ENCODE results near the gene FAM240B. TPM values are rescaled to one million over a fixed set of nuclear protein-coding genes. Genes with fewer than 3 reads are reported as not detected.

FAM240B gene
- total and polyA plus RNA-seq, 2 of the 4 experiments (the other 2 are of a cell fraction), result not detected

DNA sequence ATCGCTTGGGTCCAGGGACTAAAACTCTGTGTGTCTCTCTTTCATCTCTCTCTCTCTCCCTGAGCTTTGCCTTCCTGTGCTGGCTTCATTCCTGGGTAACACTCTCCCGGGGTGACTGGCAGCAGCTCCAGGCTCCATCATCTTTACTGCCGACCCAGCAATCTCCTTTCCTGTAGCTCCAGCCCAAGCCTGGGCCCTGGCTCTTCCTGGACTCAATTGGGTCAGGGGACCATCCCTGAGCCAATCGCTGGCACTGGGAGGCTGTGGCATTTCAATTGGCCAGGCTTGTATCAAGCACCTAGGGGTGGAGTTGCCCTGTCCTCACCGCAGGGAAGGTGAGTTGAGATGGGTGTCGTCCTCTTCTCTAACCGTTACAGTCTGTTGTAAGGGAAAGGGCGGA is 31.9 kb downstream of the FAM240B start:
- H3K79me1 ChIP-seq (ENCODE audit: low read depth in 1 of 2, low read length in 2 of 2), result no peaks in the 10 kb centered on the region
- H4K8ac ChIP-seq (ENCODE audit: low read depth in 2 of 2, low read length in 2 of 2), result no peak overlapping the region
- ATAC-seq (ENCODE audit: low read depth) (no peak), DNase-seq (no peak)
- H3K9ac ChIP-seq (ENCODE audit: low read depth, low read length), result no peak overlapping the region
- H3K36me3 ChIP-seq (ENCODE audit: control insufficient read depth, insufficient read depth, low read length), result no peaks in the 10 kb centered on the region
- no peak overlapping the region for H2AFZ ChIP-seq (replicated peaks; ENCODE audit: low read length, poor library complexity)
- no peak overlapping the region for H3K23ac ChIP-seq (ENCODE audit: low read depth, low read length)
- H3K27me3 ChIP-seq (ENCODE audit: control insufficient read depth, insufficient read depth, low read length), result no peaks in the 10 kb centered on the region; the same call in 1 of the 2 replicates
- H4K91ac ChIP-seq (ENCODE audit: insufficient read depth, low read depth, low read length), result no peak overlapping the region
- H2BK5ac ChIP-seq (ENCODE audit: low read depth, low read length, poor library complexity, severe bottlenecking), result no peak overlapping the region
- no peak overlapping the region for H2AK5ac ChIP-seq (ENCODE audit: low read depth, low read length)
- ChIA-PET CTCF (no interaction called here), POLR2A (ENCODE audit: unreplicated experiment) (no interaction called here)
- no peak overlapping the region for H2BK20ac ChIP-seq (ENCODE audit: low read depth, low read length)
- dilution Hi-C loops (cut with HindIII; ENCODE audit: low sequenced_read_pairs, unreplicated experiment), result no loop called here
- no peak overlapping the region for H3K14ac ChIP-seq (replicated peaks; ENCODE audit: low read depth, low read length)
- intact Hi-C loops (cut with micrococcal nuclease), result no loop called here
- no peak overlapping the region for H3K4ac ChIP-seq (ENCODE audit: low read depth, low read length)
- no peaks in the 10 kb centered on the region for H3K9me3 ChIP-seq (ENCODE audit: control insufficient read depth, insufficient read depth, low read length)
- H3K4me3 ChIP-seq (ENCODE audit: insufficient read depth, low read depth, low read length), result no peak overlapping the region
- H4K20me1 ChIP-seq (ENCODE audit: insufficient read depth, low read length), result no peaks in the 10 kb centered on the region
- no peak overlapping the region for H3K56ac ChIP-seq (ENCODE audit: extremely low read depth, insufficient read depth, low read length)
- H2BK15ac ChIP-seq (ENCODE audit: low read depth, low read length), result no peak overlapping the region
- H4K5ac ChIP-seq (ENCODE audit: low read depth, low read length), result no peak overlapping the region
- TF ChIP-seq MAZ (IDR thresholded peaks at IDR 0.05; ENCODE audit: borderline replicate concordance, low read depth, low read length) (no peak), SMC3 (IDR thresholded peaks at IDR 0.05; ENCODE audit: low read depth, low read length) (no peak), CEBPB (IDR thresholded peaks at IDR 0.05; ENCODE audit: low read depth, low read length) (no peak)
- H3K4me1 ChIP-seq (ENCODE audit: control insufficient read depth, insufficient read depth, low read length), result no peaks in the 10 kb centered on the region
- BruUV-seq (replicated peaks), result no TSS peak
- no peak overlapping the region for H2BK120ac ChIP-seq (ENCODE audit: low read depth, low read length)
- H3K27ac ChIP-seq (ENCODE audit: insufficient read depth, low read length), result no peak overlapping the region
- 50% methylated on average over 1 of the region's 8 CpGs; no CpG with 5 or more reads in 1 of the 2 experiments for WGBS, 2 experiments (ENCODE audit: extremely low coverage in 2 of 2, insufficient read length in 1 of 2)
- in situ Hi-C loops (cut with MboI; ENCODE audit: low sequenced_read_pairs), result loop anchor here (10.0 kb wide), 2 partner anchors 47 to 63 kb away; partner anchors contain the start of gene ANKRD18A
- H3K18ac ChIP-seq (ENCODE audit: low read depth, low read length), result no peak overlapping the region
- no peak overlapping the region for H3K4me2 ChIP-seq (ENCODE audit: low read depth, low read length)
- H3K9me1 ChIP-seq (ENCODE audit: insufficient read depth, low read length), result no peaks in the 10 kb centered on the region; the same call in 1 of the 2 replicates
- no peak overlapping the region for H2AK9ac ChIP-seq (replicated peaks; ENCODE audit: low read depth, low read length, poor library complexity)
